ENCODE measurements around the gene SPG7. TPM values are rescaled to one million over a fixed set of nuclear protein-coding genes. Genes with fewer than 3 reads are reported as not detected.

The SPG7 gene
- total RNA-seq, 1 donor from 2014 or later = 98.8 TPM

DNA sequence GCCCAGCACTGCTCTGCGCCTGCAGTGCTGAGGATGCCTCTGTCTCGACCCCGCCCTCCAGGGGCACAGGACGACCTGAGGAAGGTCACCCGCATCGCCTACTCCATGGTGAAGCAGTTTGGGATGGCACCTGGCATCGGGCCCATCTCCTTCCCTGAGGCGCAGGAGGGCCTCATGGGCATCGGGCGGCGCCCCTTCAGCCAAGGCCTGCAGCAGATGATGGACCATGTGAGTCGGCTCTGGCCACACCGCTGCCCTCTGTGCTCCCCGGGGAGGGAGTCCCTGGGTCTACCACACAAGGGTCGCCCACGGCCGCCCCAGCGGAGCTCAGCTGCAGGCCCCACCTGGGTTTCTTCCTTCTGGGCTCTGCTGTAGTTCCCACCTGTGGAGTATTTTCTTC is 45.5 kb downstream of the SPG7 start:
- Histone ChIP-seq H3K9me3 (no peaks in the 10 kb centered on the region), H3K36me3 (peaks cover 83% of the 10 kb centered on the region), H3K4me3 (no peak overlapping the region), H3K27ac (no peak overlapping the region), H3K27me3 (ENCODE audit: low read depth) (no peaks in the 10 kb centered on the region), H3K4me1 (peaks cover 1% of the 10 kb centered on the region)
- DNase-seq (no peak), ATAC-seq (no peak)
- TF ChIP-seq, protein P1, sequence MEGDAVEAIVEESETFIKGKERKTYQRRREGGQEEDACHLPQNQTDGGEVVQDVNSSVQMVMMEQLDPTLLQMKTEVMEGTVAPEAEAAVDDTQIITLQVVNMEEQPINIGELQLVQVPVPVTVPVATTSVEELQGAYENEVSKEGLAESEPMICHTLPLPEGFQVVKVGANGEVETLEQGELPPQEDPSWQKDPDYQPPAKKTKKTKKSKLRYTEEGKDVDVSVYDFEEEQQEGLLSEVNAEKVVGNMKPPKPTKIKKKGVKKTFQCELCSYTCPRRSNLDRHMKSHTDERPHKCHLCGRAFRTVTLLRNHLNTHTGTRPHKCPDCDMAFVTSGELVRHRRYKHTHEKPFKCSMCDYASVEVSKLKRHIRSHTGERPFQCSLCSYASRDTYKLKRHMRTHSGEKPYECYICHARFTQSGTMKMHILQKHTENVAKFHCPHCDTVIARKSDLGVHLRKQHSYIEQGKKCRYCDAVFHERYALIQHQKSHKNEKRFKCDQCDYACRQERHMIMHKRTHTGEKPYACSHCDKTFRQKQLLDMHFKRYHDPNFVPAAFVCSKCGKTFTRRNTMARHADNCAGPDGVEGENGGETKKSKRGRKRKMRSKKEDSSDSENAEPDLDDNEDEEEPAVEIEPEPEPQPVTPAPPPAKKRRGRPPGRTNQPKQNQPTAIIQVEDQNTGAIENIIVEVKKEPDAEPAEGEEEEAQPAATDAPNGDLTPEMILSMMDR (IDR thresholded peaks at IDR 0.05) = no peak
- intact Hi-C loops (cut with DNase I) = no loop called here

DNA sequence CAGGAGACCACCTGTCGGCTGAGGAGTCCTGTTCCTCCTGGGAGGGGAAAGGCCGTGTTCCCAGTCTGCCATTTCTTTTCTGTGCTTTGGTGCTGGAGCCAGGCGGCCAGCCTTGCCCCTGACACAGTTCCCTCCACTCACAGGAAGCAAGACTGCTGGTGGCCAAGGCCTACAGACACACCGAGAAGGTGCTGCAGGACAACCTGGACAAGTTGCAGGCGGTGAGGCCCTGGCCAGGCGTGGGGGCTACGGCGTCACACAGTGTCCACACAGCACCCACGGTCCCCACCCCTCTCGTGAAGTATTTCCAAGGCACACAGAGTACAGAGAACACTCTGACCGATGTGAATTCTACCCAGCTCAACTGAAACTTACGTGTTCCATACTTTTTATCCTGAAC is 46.1 kb downstream of the SPG7 start:
- Histone ChIP-seq H3K36me3 (peaks cover 77% of the 10 kb centered on the region), H3K27ac (no peak overlapping the region), H3K27me3 (ENCODE audit: low read depth) (no peaks in the 10 kb centered on the region), H3K4me3 (no peak overlapping the region), H3K4me1 (peaks cover 7% of the 10 kb centered on the region), H3K9me3 (no peaks in the 10 kb centered on the region)
- TF ChIP-seq, protein P1 (IDR thresholded peaks at IDR 0.05) = no peak
- DNase-seq (no peak), ATAC-seq (no peak)
- intact Hi-C loops (cut with DNase I) = no loop called here

DNA sequence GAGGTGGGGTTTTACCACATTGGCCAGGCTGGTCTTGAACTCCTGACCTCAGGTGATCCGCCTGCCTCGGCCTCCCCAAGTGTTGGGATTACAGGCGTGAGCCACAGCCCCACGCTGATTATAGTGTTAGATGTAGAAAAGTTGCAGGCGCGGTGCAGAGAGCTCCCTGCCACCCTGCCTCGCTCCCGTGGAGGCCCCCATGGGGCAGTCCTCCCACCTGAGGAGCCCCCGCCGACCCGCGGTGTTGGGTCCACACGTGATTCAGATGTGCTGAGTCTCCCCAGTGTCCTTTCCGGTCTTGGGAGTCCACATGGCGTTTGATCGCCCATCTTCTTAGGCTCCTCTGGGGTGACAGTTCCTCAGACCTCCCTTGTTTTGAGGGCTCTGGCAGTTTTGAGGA is 47.1 kb downstream of the SPG7 start:
- no peak overlapping the region for H3K4me3 ChIP-seq
- ATAC-seq (no peak), DNase-seq (no peak)
- no peak overlapping the region for H3K27ac ChIP-seq
- intact Hi-C loops (cut with DNase I) = no loop called here
- peaks cover 67% of the 10 kb centered on the region for H3K36me3 ChIP-seq
- no peaks in the 10 kb centered on the region for H3K27me3 ChIP-seq (ENCODE audit: low read depth)
- peaks cover 13% of the 10 kb centered on the region for H3K4me1 ChIP-seq
- no peaks in the 10 kb centered on the region for H3K9me3 ChIP-seq
- TF ChIP-seq, protein P1 (IDR thresholded peaks at IDR 0.05) = no peak

DNA sequence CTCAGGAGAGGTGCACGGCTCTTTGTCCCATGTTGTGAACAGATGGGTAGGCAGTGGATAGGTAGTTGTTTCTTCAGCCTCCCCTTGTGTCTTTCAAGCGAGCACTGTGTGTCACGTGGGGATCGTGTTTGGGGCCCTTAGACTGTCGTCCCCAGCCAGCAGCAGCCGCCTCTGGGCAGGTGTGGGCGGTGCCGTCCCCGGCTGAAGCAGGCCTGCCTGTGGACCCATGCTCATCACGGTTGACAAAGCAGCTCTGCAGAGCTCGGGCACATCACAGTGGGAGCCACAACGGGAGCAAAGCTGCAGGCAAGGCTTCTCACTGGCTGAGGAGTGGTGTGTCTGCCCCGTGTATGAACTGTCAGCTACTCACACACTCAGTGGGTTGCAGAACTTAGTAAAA is 47.6 kb downstream of the SPG7 start:
- ATAC-seq = no peak
- no peaks in the 10 kb centered on the region for H3K9me3 ChIP-seq
- H3K4me3 ChIP-seq = no peak overlapping the region
- H3K27ac ChIP-seq = no peak overlapping the region
- peaks cover 63% of the 10 kb centered on the region for H3K36me3 ChIP-seq
- H3K4me1 ChIP-seq = peaks cover 13% of the 10 kb centered on the region
- no peaks in the 10 kb centered on the region for H3K27me3 ChIP-seq (ENCODE audit: low read depth)
- TF ChIP-seq, protein P1 (IDR thresholded peaks at IDR 0.05) = no peak
- intact Hi-C loops (cut with DNase I) = no loop called here
- DNase-seq = no peak

DNA sequence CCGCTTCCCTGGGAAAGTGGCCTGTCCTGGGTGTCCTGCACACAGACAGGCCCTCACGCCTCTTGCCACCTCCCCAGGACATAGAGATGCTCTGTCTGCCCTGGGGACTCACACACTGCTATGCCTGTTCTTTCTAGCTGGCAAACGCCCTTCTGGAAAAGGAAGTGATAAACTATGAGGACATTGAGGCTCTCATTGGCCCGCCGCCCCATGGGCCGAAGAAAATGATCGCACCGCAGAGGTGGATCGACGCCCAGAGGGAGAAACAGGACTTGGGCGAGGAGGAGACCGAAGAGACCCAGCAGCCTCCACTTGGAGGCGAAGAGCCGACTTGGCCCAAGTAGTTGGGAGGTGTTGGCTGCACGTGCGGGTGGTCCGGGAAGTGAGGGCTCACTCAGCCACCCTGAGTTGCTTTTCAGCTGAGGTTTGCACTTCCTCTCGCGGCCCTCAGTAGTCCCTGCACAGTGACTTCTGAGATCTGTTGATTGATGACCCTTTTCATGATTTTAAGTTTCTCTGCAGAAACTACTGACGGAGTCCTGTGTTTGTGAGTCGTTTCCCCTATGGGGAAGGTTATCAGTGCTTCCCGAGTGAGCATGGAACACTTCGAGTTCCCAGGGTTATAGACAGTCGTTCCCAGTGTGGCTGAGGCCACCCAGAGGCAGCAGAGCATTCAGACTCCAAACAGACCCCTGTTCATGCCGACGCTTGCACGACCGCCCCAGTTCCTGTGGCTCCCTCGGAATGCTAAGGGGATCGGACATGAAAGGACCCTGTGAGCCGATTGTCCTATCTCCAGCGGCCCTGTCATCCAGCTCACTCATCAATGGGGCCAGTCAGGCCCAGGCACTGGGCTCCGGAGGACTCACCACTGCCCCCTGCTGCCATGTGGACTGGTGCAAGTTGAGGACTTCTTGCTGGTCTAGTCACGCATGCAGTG is 48.8 kb downstream of the SPG7 start:
- peaks cover 59% of the 10 kb centered on the region for H3K36me3 ChIP-seq
- TF ChIP-seq, protein P1 (IDR thresholded peaks at IDR 0.05) = peak; percentile 83
- no peak overlapping the region for H3K4me3 ChIP-seq
- H3K4me1 ChIP-seq = peaks cover 22% of the 10 kb centered on the region
- DNase-seq = peak; percentile 88
- H3K27me3 ChIP-seq (ENCODE audit: low read depth) = no peaks in the 10 kb centered on the region
- H3K9me3 ChIP-seq = no peaks in the 10 kb centered on the region
- peak in 1 of 2 donors; percentile 51 for ATAC-seq
- intact Hi-C loops (cut with DNase I) = no loop called here
- H3K27ac ChIP-seq = no peak overlapping the region
